ENCODE data around the gene SSU72.
"Not testable (repeated sequence)": the region's sequence is repeated elsewhere in the genome, so short reads cannot be mapped to it uniquely, and the experiment has no call there.

The SSU72 gene

DNA sequence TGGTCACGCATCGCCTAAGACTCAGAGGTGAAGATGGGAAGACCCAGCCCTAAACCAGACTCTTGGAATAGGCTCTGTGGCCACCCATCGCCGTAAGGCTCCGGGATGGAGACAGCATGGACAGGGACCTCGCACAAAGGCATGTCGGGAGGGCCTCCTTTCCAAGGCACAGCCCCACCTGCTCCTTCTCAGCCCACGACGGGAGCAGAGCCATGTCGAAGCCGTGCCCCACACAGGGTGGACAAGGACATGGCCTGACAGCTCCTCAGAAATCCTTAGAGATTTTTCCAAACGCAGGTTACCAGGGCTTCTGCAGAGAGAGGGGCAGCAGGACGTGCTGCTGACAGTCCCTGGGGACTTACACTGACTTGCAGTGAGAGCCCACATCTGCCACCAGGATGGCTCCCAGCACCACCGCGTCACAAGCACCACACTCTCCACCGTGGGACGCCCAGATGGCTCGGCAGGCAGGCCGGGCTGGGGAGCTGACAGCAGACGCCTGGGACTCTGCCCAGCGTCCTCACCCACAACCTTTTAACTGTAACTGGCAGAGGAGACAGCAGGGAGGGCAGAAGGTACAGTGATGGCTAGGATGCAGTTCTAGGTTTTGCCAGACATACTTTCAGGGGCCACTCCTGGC, 12.0 kb downstream of the SSU72 start:
- no peak overlapping the region for H3K56ac ChIP-seq (ENCODE audit: low read length)
- H3K79me1 ChIP-seq (ENCODE audit: low read length), result peaks cover 25% of the 10 kb centered on the region
- no peak overlapping the region for H3K4me3 ChIP-seq (ENCODE audit: low read length)
- no peak overlapping the region for H3K18ac ChIP-seq (ENCODE audit: low read length)
- peaks cover 17% of the 10 kb centered on the region for H3K36me3 ChIP-seq (ENCODE audit: control insufficient read depth, insufficient read depth, low read length)
- no peak overlapping the region for H2AK5ac ChIP-seq (ENCODE audit: low read length)
- no peak overlapping the region for H2BK120ac ChIP-seq (ENCODE audit: low read depth, low read length)
- H2BK15ac ChIP-seq (replicated peaks; ENCODE audit: low read depth), result no peak overlapping the region
- no peak for DNase-seq
- WGBS (ENCODE audit: extremely low coverage, insufficient coverage, low lambda C conversion rate), result no CpG with 5 or more reads among the region's 21 CpGs
- H3K27me3 ChIP-seq (ENCODE audit: insufficient read depth, low read length, poor library complexity), result no peaks in the 10 kb centered on the region
- no peak overlapping the region for H3K4me2 ChIP-seq (ENCODE audit: low read length)
- no peak overlapping the region for H2BK5ac ChIP-seq (ENCODE audit: low read length)
- no peak overlapping the region for H3K23ac ChIP-seq (ENCODE audit: low read length)
- H3K27ac ChIP-seq (ENCODE audit: low read depth, low read length), result no peak overlapping the region
- no peak overlapping the region for H4K8ac ChIP-seq (ENCODE audit: low read depth, low read length)
- H3K9ac ChIP-seq (ENCODE audit: low read length), result no peak overlapping the region
- H3K4me1 ChIP-seq (ENCODE audit: control insufficient read depth, low read depth, low read length), result no peaks in the 10 kb centered on the region
- H3K79me2 ChIP-seq (ENCODE audit: control insufficient read depth, insufficient read depth, low read length), result peaks cover 37% of the 10 kb centered on the region
- H3K4ac ChIP-seq (ENCODE audit: low read depth, low read length), result no peak overlapping the region
- H4K5ac ChIP-seq (ENCODE audit: low read length), result no peak overlapping the region

DNA sequence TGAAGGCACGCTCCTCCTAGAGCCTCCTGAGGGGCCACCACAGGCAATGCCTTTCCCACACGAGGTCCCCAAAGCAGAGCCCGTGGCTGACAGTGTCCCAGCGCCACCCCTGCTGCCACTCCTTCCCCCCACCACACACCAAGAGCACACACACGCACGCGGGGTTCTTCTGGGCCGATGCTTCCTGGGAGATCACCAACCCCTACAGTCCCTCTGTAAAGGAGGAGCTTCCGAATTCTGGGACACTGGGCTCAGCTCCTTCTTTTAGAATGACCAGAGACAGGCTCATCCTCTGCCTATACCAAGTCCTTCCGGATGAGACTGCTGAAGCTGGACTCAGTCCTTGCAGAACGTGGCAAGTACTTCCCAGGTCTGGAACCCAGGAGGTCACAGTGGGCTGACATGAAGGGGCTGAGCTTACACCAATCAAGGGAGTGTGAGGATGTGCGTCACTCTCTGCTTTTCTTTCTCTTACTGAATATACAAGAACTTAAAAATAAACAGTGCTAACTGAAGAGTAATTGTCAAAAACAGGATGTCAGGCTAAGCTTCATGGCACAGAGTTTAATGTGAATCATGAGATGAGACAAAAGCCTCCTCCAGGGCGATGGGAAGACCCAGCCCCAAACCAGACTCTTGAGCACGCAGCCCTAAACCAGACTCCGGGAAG, 12.7 kb downstream of the SSU72 start:
- Histone ChIP-seq H4K5ac (ENCODE audit: low read length) (no peak overlapping the region), H3K27me3 (ENCODE audit: insufficient read depth, low read length, poor library complexity) (no peaks in the 10 kb centered on the region), H3K4me1 (ENCODE audit: control insufficient read depth, low read depth, low read length) (no peaks in the 10 kb centered on the region), H3K9ac (ENCODE audit: low read length) (no peak overlapping the region), H3K23ac (ENCODE audit: low read length) (no peak overlapping the region), H3K79me2 (ENCODE audit: control insufficient read depth, insufficient read depth, low read length) (peaks cover 30% of the 10 kb centered on the region), H4K8ac (ENCODE audit: low read depth, low read length) (no peak overlapping the region), H3K4me2 (ENCODE audit: low read length) (no peak overlapping the region), H3K36me3 (ENCODE audit: control insufficient read depth, insufficient read depth, low read length) (peaks cover 15% of the 10 kb centered on the region), H3K4me3 (ENCODE audit: low read length) (no peak overlapping the region), H3K4ac (ENCODE audit: low read depth, low read length) (no peak overlapping the region), H2BK5ac (ENCODE audit: low read length) (no peak overlapping the region), H3K56ac (ENCODE audit: low read length) (no peak overlapping the region), H3K27ac (ENCODE audit: low read depth, low read length) (no peak overlapping the region), H2AK5ac (ENCODE audit: low read length) (no peak overlapping the region), H3K79me1 (ENCODE audit: low read length) (peaks cover 23% of the 10 kb centered on the region), H3K18ac (ENCODE audit: low read length) (no peak overlapping the region), H2BK15ac (replicated peaks; ENCODE audit: low read depth) (no peak overlapping the region), H2BK120ac (ENCODE audit: low read depth, low read length) (no peak overlapping the region)
- no peak for DNase-seq
- no CpG with 5 or more reads among the region's 15 CpGs for WGBS (ENCODE audit: extremely low coverage, insufficient coverage, low lambda C conversion rate)

DNA sequence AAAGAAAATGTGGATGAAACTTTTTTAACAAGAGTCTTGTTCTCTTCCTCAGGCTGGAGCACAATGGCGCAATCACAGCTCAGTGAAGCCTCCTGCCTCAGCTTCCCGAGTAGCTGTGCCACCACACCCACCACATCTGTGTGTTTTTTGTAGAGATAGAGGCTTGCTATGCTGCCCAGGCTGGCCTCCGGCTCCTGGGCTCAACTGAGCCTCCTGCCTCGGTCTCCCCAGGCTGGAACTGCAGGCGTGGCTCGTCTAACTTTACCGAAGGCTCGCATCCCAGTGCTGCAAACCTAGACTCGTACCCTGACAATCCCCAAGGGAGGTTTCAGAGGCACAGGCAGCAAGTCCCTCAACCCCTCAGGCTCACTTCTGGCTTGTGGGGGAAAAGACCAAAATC, 14.5 kb downstream of the SSU72 start:
- H3K27me3 ChIP-seq (ENCODE audit: insufficient read depth, low read length, poor library complexity), result no peaks in the 10 kb centered on the region
- H2BK5ac ChIP-seq (ENCODE audit: low read length), result no peak overlapping the region

DNA sequence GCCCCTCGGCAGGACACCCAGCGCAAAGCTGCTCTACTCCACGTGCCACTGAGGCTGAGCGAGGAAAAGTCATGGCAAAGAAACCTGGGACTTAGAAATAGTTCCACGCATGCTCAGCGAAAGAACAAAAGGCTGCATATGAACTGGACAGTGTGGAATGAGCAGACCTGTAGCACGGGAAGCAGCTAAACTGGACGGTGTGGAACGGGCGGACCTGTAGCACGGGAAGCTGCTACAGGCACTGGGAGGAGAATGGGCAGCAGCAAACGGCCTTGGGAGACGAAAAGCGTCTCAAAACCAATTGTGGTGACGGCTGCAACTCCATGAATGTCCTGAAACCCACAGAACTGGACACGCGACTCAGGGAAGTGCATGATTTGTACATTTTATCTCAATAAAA, 15.6 kb downstream of the SSU72 start:
- Histone ChIP-seq H3K27ac (ENCODE audit: low read depth, low read length) (no peak overlapping the region), H3K56ac (ENCODE audit: low read length) (no peak overlapping the region), H4K8ac (ENCODE audit: low read depth, low read length) (no peak overlapping the region), H2AK5ac (ENCODE audit: low read length) (no peak overlapping the region), H3K23ac (ENCODE audit: low read length) (no peak overlapping the region), H3K79me1 (ENCODE audit: low read length) (peaks cover 12% of the 10 kb centered on the region), H3K4me1 (ENCODE audit: control insufficient read depth, low read depth, low read length) (no peaks in the 10 kb centered on the region), H3K18ac (ENCODE audit: low read length) (no peak overlapping the region), H3K9ac (ENCODE audit: low read length) (no peak overlapping the region), H3K4ac (ENCODE audit: low read depth, low read length) (no peak overlapping the region), H3K79me2 (ENCODE audit: control insufficient read depth, insufficient read depth, low read length) (peaks cover 4% of the 10 kb centered on the region), H3K36me3 (ENCODE audit: control insufficient read depth, insufficient read depth, low read length) (peaks cover 8% of the 10 kb centered on the region), H3K4me3 (ENCODE audit: low read length) (no peak overlapping the region), H2BK15ac (replicated peaks; ENCODE audit: low read depth) (no peak overlapping the region), H3K4me2 (ENCODE audit: low read length) (no peak overlapping the region), H4K5ac (ENCODE audit: low read length) (no peak overlapping the region), H3K27me3 (ENCODE audit: insufficient read depth, low read length, poor library complexity) (no peaks in the 10 kb centered on the region), H2BK5ac (ENCODE audit: low read length) (no peak overlapping the region), H2BK120ac (ENCODE audit: low read depth, low read length) (no peak overlapping the region)
- DNase-seq, result no peak
- no CpG with 5 or more reads among the region's 17 CpGs for WGBS (ENCODE audit: extremely low coverage, insufficient coverage, low lambda C conversion rate)

More for the DNA sequence above, 14.5 kb downstream of the SSU72 start:
- Histone ChIP-seq H3K36me3 (ENCODE audit: control insufficient read depth, insufficient read depth, low read length) (peaks cover 15% of the 10 kb centered on the region), H3K18ac (ENCODE audit: low read length) (no peak overlapping the region), H3K27ac (ENCODE audit: low read depth, low read length) (no peak overlapping the region), H3K79me1 (ENCODE audit: low read length) (peaks cover 19% of the 10 kb centered on the region), H2BK15ac (replicated peaks; ENCODE audit: low read depth) (no peak overlapping the region), H2AK5ac (ENCODE audit: low read length) (no peak overlapping the region), H4K5ac (ENCODE audit: low read length) (no peak overlapping the region), H2BK120ac (ENCODE audit: low read depth, low read length) (no peak overlapping the region), H3K9ac (ENCODE audit: low read length) (no peak overlapping the region), H3K23ac (ENCODE audit: low read length) (no peak overlapping the region), H3K79me2 (ENCODE audit: control insufficient read depth, insufficient read depth, low read length) (peaks cover 13% of the 10 kb centered on the region), H3K4me3 (ENCODE audit: low read length) (no peak overlapping the region), H3K4me1 (ENCODE audit: control insufficient read depth, low read depth, low read length) (no peaks in the 10 kb centered on the region), H3K4ac (ENCODE audit: low read depth, low read length) (no peak overlapping the region), H4K8ac (ENCODE audit: low read depth, low read length) (no peak overlapping the region), H3K4me2 (ENCODE audit: low read length) (no peak overlapping the region), H3K56ac (ENCODE audit: low read length) (no peak overlapping the region)
- no peak for DNase-seq
- WGBS (ENCODE audit: extremely low coverage, insufficient coverage, low lambda C conversion rate), result no CpG with 5 or more reads among the region's 9 CpGs

DNA sequence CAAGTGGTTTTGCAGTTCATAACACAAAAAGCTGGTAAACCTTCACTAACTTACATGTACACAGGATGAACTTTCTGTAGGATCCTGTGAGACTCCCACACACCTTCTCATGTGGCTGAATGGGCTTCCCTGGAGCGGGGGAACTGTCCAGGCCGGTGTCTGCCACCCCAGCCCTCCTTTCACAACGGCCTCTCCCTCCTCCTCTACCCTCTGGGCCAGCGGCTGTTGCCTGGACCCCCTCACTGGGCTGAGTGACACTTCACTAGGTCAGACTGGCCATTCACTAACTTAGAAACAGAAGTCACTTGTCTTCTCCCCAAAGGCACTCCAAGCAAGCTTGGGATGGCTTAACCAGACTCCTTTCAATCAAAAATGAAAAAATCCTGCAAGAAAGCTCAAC, 16.1 kb downstream of the SSU72 start:
- Histone ChIP-seq H2AK5ac (ENCODE audit: low read length) (no peak overlapping the region), H3K36me3 (ENCODE audit: control insufficient read depth, insufficient read depth, low read length) (peaks cover 6% of the 10 kb centered on the region), H3K56ac (ENCODE audit: low read length) (no peak overlapping the region), H2BK5ac (ENCODE audit: low read length) (no peak overlapping the region), H3K79me2 (ENCODE audit: control insufficient read depth, insufficient read depth, low read length) (peaks cover 2% of the 10 kb centered on the region), H2BK120ac (ENCODE audit: low read depth, low read length) (no peak overlapping the region), H2BK15ac (replicated peaks; ENCODE audit: low read depth) (no peak overlapping the region), H3K4me3 (ENCODE audit: low read length) (no peak overlapping the region), H3K23ac (ENCODE audit: low read length) (no peak overlapping the region), H3K9ac (ENCODE audit: low read length) (no peak overlapping the region), H4K5ac (ENCODE audit: low read length) (no peak overlapping the region), H3K4ac (ENCODE audit: low read depth, low read length) (no peak overlapping the region), H3K79me1 (ENCODE audit: low read length) (peaks cover 12% of the 10 kb centered on the region), H3K27ac (ENCODE audit: low read depth, low read length) (no peak overlapping the region), H3K27me3 (ENCODE audit: insufficient read depth, low read length, poor library complexity) (no peaks in the 10 kb centered on the region), H3K4me1 (ENCODE audit: control insufficient read depth, low read depth, low read length) (no peaks in the 10 kb centered on the region), H3K4me2 (ENCODE audit: low read length) (no peak overlapping the region), H3K18ac (ENCODE audit: low read length) (no peak overlapping the region), H4K8ac (ENCODE audit: low read depth, low read length) (no peak overlapping the region)
- no peak for DNase-seq
- WGBS (ENCODE audit: extremely low coverage, insufficient coverage, low lambda C conversion rate), result no CpG with 5 or more reads among the region's 4 CpGs

DNA sequence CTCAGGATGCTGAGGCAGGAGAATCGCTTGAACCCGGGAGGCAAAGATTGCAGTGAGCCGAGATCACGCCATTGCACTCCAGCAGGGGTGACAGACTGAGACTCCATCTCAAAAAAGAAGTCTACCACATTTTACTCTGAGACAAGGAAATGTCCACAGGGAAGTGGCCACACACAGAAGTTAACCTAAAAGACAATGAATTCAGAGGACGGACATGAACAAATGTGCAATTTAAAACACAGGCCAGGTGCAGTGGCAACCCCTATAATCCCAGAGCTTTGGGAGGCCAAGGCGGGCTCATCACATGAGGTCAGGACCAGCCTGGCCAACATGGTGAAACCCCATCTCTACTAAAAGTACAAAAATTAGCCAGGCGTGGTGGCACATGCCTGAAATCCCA, 17.0 kb downstream of the SSU72 start:
- not testable (repeated sequence) for H3K4me1 ChIP-seq (ENCODE audit: control insufficient read depth, low read depth, low read length); H3K79me2 ChIP-seq (ENCODE audit: control insufficient read depth, insufficient read depth, low read length); H2BK15ac ChIP-seq (replicated peaks; ENCODE audit: low read depth); DNase-seq; H3K4ac ChIP-seq (ENCODE audit: low read depth, low read length); H3K79me1 ChIP-seq (ENCODE audit: low read length); H3K56ac ChIP-seq (ENCODE audit: low read length); H3K36me3 ChIP-seq (ENCODE audit: control insufficient read depth, insufficient read depth, low read length); H4K5ac ChIP-seq (ENCODE audit: low read length); H3K4me2 ChIP-seq (ENCODE audit: low read length); H2AK5ac ChIP-seq (ENCODE audit: low read length); H2BK120ac ChIP-seq (ENCODE audit: low read depth, low read length); H4K8ac ChIP-seq (ENCODE audit: low read depth, low read length); H2BK5ac ChIP-seq (ENCODE audit: low read length); H3K9ac ChIP-seq (ENCODE audit: low read length); H3K4me3 ChIP-seq (ENCODE audit: low read length); H3K18ac ChIP-seq (ENCODE audit: low read length); H3K27me3 ChIP-seq (ENCODE audit: insufficient read depth, low read length, poor library complexity); H3K27ac ChIP-seq (ENCODE audit: low read depth, low read length); H3K23ac ChIP-seq (ENCODE audit: low read length)
- WGBS (ENCODE audit: extremely low coverage, insufficient coverage, low lambda C conversion rate), result no CpG with 5 or more reads among the region's 7 CpGs
